ENCODE data around the gene KIT.

KIT gene

GRCh38 chr4:54661169-54661568 is 3.4 kb downstream of the KIT start:
- DNase-seq = no peak

GRCh38 chr4:54661686-54662085 is 3.9 kb downstream of the KIT start:
- DNase-seq = no peak

- DNase-seq = no peak
Observed at GRCh38 chr4:54662123-54662522, 4.4 kb downstream of the KIT start.

- DNase-seq = no peak
Observed at GRCh38 chr4:54662901-54663585, 5.3 kb downstream of the KIT start.

GRCh38 chr4:54664400-54664799 is 6.6 kb downstream of the KIT start:
- DNase-seq = no peak

GRCh38 chr4:54668014-54668611 is 10.4 kb downstream of the KIT start:
- no peak for DNase-seq

GRCh38 chr4:54669831-54670230 is 12.1 kb downstream of the KIT start:
- DNase-seq = no peak

- no peak for DNase-seq
Observed at GRCh38 chr4:54675721-54676461, 18.1 kb downstream of the KIT start.

- DNase-seq = no peak
Observed at GRCh38 chr4:54676658-54677057, 18.9 kb downstream of the KIT start.

- DNase-seq = no peak
Observed at GRCh38 chr4:54677416-54677815, 19.7 kb downstream of the KIT start.

- DNase-seq = no peak
Observed at GRCh38 chr4:54677853-54678650, 20.3 kb downstream of the KIT start.

GRCh38 chr4:54678826-54679225 is 21.1 kb downstream of the KIT start:
- DNase-seq = no peak

GRCh38 chr4:54679813-54680212 is 22.1 kb downstream of the KIT start:
- DNase-seq = no peak

- peak; percentile 58 for DNase-seq
Observed at GRCh38 chr4:54683616-54684346, 26.0 kb downstream of the KIT start.

GRCh38 chr4:54685810-54686209 is 28.1 kb downstream of the KIT start:
- no peak for DNase-seq

GRCh38 chr4:54687887-54688841 is 30.4 kb downstream of the KIT start:
- DNase-seq = no peak

- no peak for DNase-seq
Observed at GRCh38 chr4:54695337-54695736, 37.6 kb downstream of the KIT start.

- DNase-seq = no peak
Observed at GRCh38 chr4:54695788-54696187, 38.0 kb downstream of the KIT start.

GRCh38 chr4:54696649-54697048 is 38.9 kb downstream of the KIT start:
- DNase-seq = no peak

GRCh38 chr4:54700986-54701385 is 43.2 kb downstream of the KIT start:
- no peak for DNase-seq

GRCh38 chr4:54703182-54703581 is 45.4 kb downstream of the KIT start:
- no peak for DNase-seq

Measured in stimulated activated CD4-positive, alpha-beta T cell treated with anti-CD3 and anti-CD28 coated beads, Interleukin-15, amount 100 ng/mL, for 24 hours (primary cell).